NCI-H2227 treated with DMSO at 0.1 percent for 48 hours (cell line): Measurements from ENCODE around the gene RCOR1.

Source experiments
- DNase-seq: peaks from one replicate; lab custom pipeline; 2025; lab: John Stamatoyannopoulos, UW

Gene RCOR1

GRCh38 chr14:102678394-102678793, 85.9 kb downstream of the RCOR1 start:
- DNase-seq = no peak

GRCh38 chr14:102683399-102684297, 91.2 kb downstream of the RCOR1 start:
- no peak for DNase-seq

GRCh38 chr14:102684298-102684663, 91.8 kb downstream of the RCOR1 start:
- no peak for DNase-seq

GRCh38 chr14:102686196-102686801, 93.8 kb downstream of the RCOR1 start:
- no peak for DNase-seq

GRCh38 chr14:102688290-102688689, 95.8 kb downstream of the RCOR1 start:
- no peak for DNase-seq

GRCh38 chr14:102690509-102691286, 98.2 kb downstream of the RCOR1 start:
- no peak for DNase-seq

- no peak for DNase-seq
Observed at GRCh38 chr14:102691763-102692162, 99.3 kb downstream of the RCOR1 start.

GRCh38 chr14:102692334-102692733, 99.9 kb downstream of the RCOR1 start:
- no peak for DNase-seq

GRCh38 chr14:102693006-102693755, 100.7 kb downstream of the RCOR1 start:
- DNase-seq = peak; percentile 34

GRCh38 chr14:102694530-102695166, 102.2 kb downstream of the RCOR1 start:
- DNase-seq = peak; percentile 78

- DNase-seq = no peak
Observed at GRCh38 chr14:102695167-102695555, 102.7 kb downstream of the RCOR1 start.

- DNase-seq = no peak
Observed at GRCh38 chr14:102696332-102696731, 103.9 kb downstream of the RCOR1 start.

- no peak for DNase-seq
Observed at GRCh38 chr14:102696856-102697495, 104.5 kb downstream of the RCOR1 start.

GRCh38 chr14:102697501-102697900, 105.1 kb downstream of the RCOR1 start:
- no peak for DNase-seq

GRCh38 chr14:102699416-102700110, 107.1 kb downstream of the RCOR1 start:
- no peak for DNase-seq

GRCh38 chr14:102708494-102708893, 116.0 kb downstream of the RCOR1 start:
- no peak for DNase-seq

GRCh38 chr14:102711207-102711606, 118.8 kb downstream of the RCOR1 start:
- no peak for DNase-seq

GRCh38 chr14:102711946-102712345, 119.5 kb downstream of the RCOR1 start:
- no peak for DNase-seq

- no peak for DNase-seq
Observed at GRCh38 chr14:102717276-102717675, 124.8 kb downstream of the RCOR1 start.

- DNase-seq = no peak
Observed at GRCh38 chr14:102722646-102723045, 130.2 kb downstream of the RCOR1 start.
